GM20000 (cell line): ENCODE data around the gene CLDN11.

Experiments used
- DNase-seq: peaks from one replicate; pipeline ENCODE4 v3.0.0; 2012; ENCODE audit warnings: low spot score
- TF ChIP-seq, protein P1 (sequence below): IDR thresholded peaks from 2 replicates; pipeline ENCODE4 v1.5.1; 2012; ENCODE audit warnings: mild to moderate bottlenecking, control low read depth; ENCODE audit errors: extremely low read depth, missing control alignments

Gene CLDN11

DNA sequence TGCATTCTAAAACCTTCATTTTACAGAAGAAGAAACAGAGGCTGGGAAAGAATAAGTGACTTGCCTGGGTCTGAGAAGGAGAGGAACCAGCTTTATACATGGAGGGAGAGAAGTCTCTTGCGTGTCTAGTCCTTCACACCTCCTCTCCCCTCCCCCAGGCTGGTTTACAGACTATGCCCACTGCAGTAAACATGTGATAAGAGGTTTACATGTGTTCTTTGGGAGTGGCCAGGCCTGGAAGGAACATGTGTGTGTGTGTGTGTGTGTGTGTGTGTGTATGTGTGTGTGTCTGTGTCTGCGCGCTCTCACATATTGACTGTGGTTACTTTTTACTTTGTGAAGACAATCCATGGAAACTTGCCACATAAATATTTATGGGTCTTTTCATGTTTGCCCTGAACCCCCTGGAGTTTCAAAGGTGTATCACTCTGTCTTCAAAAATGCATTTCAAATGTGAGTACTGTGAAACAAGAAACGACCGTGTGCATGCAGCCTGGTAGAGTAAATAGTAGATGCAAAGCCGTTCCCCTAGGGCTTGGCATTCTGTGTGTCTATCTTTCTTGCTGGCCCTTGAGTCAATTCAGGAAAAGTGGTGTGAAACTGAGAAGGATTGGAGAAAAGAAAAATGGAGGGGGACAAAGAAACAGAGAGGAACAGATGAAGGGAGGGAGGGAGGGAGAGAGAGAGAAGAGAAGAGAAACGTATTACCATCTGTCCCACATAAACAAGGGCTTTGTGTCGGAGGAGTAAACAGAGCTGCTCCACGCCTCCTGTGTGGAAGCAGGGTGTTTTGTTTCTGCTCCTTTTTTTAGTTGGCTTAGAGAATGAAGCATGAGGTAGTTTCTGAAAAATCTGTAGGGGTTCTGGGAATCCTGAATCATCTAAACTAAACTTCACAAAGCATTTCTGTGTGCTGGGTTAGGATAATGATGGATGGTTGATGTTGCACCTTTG, 51.7 kb downstream of the CLDN11 start:
- TF ChIP-seq, protein P1, sequence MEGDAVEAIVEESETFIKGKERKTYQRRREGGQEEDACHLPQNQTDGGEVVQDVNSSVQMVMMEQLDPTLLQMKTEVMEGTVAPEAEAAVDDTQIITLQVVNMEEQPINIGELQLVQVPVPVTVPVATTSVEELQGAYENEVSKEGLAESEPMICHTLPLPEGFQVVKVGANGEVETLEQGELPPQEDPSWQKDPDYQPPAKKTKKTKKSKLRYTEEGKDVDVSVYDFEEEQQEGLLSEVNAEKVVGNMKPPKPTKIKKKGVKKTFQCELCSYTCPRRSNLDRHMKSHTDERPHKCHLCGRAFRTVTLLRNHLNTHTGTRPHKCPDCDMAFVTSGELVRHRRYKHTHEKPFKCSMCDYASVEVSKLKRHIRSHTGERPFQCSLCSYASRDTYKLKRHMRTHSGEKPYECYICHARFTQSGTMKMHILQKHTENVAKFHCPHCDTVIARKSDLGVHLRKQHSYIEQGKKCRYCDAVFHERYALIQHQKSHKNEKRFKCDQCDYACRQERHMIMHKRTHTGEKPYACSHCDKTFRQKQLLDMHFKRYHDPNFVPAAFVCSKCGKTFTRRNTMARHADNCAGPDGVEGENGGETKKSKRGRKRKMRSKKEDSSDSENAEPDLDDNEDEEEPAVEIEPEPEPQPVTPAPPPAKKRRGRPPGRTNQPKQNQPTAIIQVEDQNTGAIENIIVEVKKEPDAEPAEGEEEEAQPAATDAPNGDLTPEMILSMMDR = no peak
- no peak for DNase-seq

DNA sequence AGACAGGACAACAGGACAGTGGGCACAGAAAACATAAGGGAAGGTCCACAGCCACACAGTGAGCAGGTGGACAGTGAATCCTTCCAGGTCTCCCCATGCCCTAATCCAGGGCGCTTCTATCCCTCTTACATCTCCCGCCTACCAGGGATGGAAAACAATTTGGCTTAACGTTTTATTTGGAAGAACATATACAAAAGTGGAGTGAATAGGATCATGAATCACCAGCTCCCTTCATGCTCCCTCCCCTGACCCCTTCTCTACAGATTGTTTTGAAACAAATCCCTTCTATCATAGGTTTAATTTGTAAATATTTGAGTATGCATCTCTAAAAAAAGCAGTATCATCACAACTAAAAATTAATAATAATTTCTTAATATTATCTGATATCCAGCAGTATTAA, 52.5 kb downstream of the CLDN11 start:
- TF ChIP-seq, protein P1 = no peak
- no peak for DNase-seq

DNA sequence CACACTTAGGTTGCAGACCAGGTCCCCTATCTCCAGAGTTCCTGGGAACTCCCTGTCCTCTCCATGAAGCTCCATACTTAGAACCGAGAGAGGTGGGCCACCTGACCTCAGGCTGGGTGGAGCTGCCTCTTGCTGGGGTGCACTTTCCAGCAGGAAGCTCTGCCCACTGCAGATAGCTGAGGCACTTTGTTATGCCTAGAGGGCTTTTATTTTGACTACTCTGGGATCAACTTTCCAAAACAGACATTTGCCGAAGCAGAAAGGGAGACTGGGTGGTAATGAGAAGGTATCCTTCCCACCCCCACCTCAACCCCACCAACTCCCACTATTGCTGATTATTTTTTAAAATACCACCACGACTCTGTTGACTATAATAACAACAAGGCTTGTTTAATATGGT, 54.7 kb downstream of the CLDN11 start:
- no peak for DNase-seq
- TF ChIP-seq, protein P1 = no peak

DNA sequence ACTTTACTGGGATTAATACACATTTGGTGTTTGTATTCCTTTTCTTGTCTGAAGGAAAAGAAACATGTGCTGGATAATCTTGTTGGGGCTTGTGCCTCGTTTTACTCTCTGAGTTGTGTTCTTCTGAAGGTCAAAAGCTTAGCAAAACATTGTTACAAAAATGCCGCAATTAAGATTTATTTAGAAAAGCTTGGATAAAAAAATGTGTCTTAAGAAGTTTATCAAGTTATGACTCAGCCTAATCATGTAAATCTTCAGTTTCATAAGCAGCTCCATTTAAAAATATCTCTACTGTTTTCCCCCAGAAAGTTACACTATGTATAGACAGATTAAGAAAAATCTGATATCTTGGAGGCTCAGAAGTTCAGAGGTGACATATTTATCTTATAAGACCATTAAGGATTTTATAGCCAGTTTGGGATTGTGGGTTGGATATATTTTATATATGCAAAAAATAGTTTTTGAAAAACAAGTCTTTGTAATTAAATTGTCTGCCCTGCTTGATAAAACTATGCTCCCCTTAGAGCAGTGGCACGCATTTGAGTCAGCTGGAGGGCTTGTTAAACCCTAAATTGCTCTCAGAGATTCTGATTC, 56.5 kb downstream of the CLDN11 start:
- TF ChIP-seq, protein P1 = no peak
- no peak for DNase-seq

DNA sequence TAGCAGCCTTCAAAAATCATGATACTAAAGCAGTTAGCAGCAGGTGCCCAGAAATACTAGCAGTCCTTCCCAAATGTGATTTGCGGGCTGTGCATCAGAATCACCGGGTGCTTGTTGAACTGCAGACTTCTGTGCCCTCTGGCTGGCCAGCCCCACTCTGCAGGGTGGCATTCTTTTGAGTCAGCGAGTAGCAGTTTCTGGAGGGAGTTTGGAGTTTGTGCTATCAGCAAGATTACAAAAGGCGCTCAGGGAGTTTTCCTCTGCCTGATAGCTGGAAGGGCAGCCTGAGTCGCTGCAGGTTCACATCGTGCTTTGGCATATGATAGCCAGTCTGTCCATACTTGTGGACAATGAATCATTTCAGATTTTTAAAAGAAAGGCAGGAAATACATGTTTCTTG, 57.6 kb downstream of the CLDN11 start:
- TF ChIP-seq, protein P1 = no peak
- DNase-seq = no peak

DNA sequence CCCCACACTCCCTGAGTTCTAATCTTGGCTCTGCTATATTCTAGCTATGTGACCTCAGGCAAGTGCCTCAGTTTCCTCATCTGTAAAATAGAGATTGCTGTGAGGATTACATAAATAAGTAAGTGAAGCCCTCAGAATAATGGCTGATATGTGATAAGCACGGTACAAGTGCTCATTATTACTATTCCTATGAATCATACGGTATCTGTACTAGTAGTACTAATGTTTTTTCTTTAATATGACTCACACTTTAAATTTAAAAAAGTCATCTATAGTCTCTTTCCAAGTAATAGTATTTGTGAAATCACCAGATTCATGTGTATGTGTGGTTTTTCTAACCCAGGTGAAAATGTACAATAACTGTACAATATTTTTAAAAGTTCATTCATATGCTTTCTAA, 58.7 kb downstream of the CLDN11 start:
- no peak for DNase-seq
- TF ChIP-seq, protein P1 = no peak

DNA sequence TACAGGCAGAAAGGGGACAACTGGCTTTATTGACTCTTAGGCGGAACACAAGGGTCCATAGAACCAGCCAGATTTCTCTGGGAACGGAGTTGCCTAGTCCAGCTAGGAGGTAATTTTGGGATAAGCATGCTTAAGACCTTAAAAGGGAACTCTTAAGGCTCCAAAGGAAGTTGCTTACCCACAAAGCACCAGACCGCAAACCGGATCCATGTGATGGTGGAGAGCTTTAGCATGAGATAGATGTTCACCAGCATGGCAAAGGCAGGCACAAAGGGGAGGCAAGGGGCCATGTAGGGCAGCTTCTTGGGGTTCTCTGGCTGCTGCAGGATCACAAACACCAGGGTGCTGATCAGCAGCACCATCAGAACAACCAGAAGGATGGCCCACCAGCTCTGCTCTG, 61.4 kb downstream of the CLDN11 start:
- TF ChIP-seq, protein P1 = no peak
- no peak for DNase-seq
